Cardiac muscle cell (in vitro differentiated cells and primary cell): ENCODE measurements around the gene PRRT2. TPM values are rescaled to one million over a fixed set of nuclear protein-coding genes. Genes with fewer than 3 reads are reported as not detected.

Experiments used
- DNase-seq, 2 donors: peaks; one replicate each; pipeline versions ENCODE4 v3.0.0 to v3.0.0-alpha.2; 2010 to 2017; ENCODE audit warnings: low read depth in 1 of 2, low spot score in 1 of 2
- H3K27ac ChIP-seq: fragments of 200-600 bp; sonication (generic); 2 replicates; pipeline ENCODE4 v1.5.1; 2016
- H3K27me3 ChIP-seq: fragments of 200-600 bp; sonication (generic); 2 replicates; pipeline ENCODE4 v1.6.0; 2016; ENCODE audit warnings: control low read depth
- H3K36me3 ChIP-seq: fragments of 200-600 bp; sonication (generic); 2 replicates; pipeline ENCODE4 v1.5.1; 2016; ENCODE audit warnings: control low read depth
- H3K4me1 ChIP-seq: fragments of 200-600 bp; sonication (generic); 2 replicates; pipeline ENCODE4 v1.8.1; 2017; ENCODE audit warnings: low read depth, mild to moderate bottlenecking, mixed run types
- H3K4me3 ChIP-seq: fragments of 200-600 bp; sonication (generic); 2 replicates; pipeline ENCODE4 v1.5.1; 2016; ENCODE audit warnings: mild to moderate bottlenecking
- H3K9me3 ChIP-seq: fragments of 200-600 bp; sonication (generic); 2 replicates; pipeline ENCODE4 v1.5.1; 2017; ENCODE audit warnings: low read depth, mild to moderate bottlenecking, control low read depth
- CTCF ChIP-seq: IDR thresholded peaks from 2 replicates; pipeline ENCODE4 v1.5.1; 2012; ENCODE audit warnings: low read depth, mild to moderate bottlenecking, low read length
- polyA plus RNA-seq: library from polyadenylated mRNA; unstranded; fragments of >200 nt; fragmentation: Nextera tagmentation; extraction: Ambion mirVana; gene quantifications from 2 replicates; pipeline ENCODE4 v1.2.1, GENCODE V29; 2016
- total RNA-seq: library from RNA; depleted of rRNA; stranded (reverse); fragments of >200 nt; gene quantifications from 2 replicates; pipeline ENCODE4 v1.2.3, GENCODE V29; 2016

The PRRT2 gene
- total and polyA plus RNA-seq, 2 experiments from 2014 or later: 19.3 to 19.7 TPM

GRCh38 chr16:29813644-29814562 is 1.9 kb downstream of the PRRT2 start:
- H3K27me3 ChIP-seq: no peaks in the 10 kb centered on the region
- TF ChIP-seq CTCF: no peak
- H3K4me1 ChIP-seq: peaks cover 24% of the 10 kb centered on the region
- no peak for DNase-seq
- H3K4me3 ChIP-seq: no peak overlapping the region
- no peak overlapping the region for H3K27ac ChIP-seq
- peaks cover 16% of the 10 kb centered on the region for H3K36me3 ChIP-seq
- H3K9me3 ChIP-seq: no peaks in the 10 kb centered on the region

- no peak for DNase-seq
- H3K27ac ChIP-seq: no peak overlapping the region
- H3K4me1 ChIP-seq: peaks cover 24% of the 10 kb centered on the region
- no peaks in the 10 kb centered on the region for H3K9me3 ChIP-seq
- no peak for TF ChIP-seq CTCF
- no peak overlapping the region for H3K4me3 ChIP-seq
- no peaks in the 10 kb centered on the region for H3K27me3 ChIP-seq
- H3K36me3 ChIP-seq: peaks cover 12% of the 10 kb centered on the region
Measured at GRCh38 chr16:29814592-29814991, 2.6 kb downstream of the PRRT2 start.

- Histone ChIP-seq H3K4me3 (peak overlapping the region; percentile 92), H3K27me3 (no peaks in the 10 kb centered on the region), H3K36me3 (peaks cover 13% of the 10 kb centered on the region), H3K9me3 (no peaks in the 10 kb centered on the region), H3K27ac (peak overlapping the region; percentile 5), H3K4me1 (peaks cover 21% of the 10 kb centered on the region)
- no peak for TF ChIP-seq CTCF
- DNase-seq: peak in 1 of 2 donors; percentile 23
Measured at GRCh38 chr16:29815032-29815721, 3.2 kb downstream of the PRRT2 start.

GRCh38 chr16:29815793-29816693 is 4.0 kb downstream of the PRRT2 start, which contains the start of gene PAGR1:
Gene PAGR1, plus strand, starts transcription at chr16:29816152. Its CDS starts 374 bp downstream, at chr16:29816526.
- Histone ChIP-seq H3K27ac (peak within 1 kb of the TSS; percentile 84), H3K36me3 (peaks cover 12% of the 10 kb centered on the region), H3K27me3 (no peaks in the 10 kb centered on the region), H3K9me3 (no peaks in the 10 kb centered on the region), H3K4me3 (peak within 1 kb of the TSS; percentile 92), H3K4me1 (peaks cover 12% of the 10 kb centered on the region)
- peak; percentile 99 to 100 for DNase-seq
- TF ChIP-seq CTCF: peak; percentile 90
